H9 (cell line): Measurements from ENCODE around the gene RETN. TPM values are rescaled to one million over a fixed set of nuclear protein-coding genes. Genes with fewer than 3 reads are reported as not detected.

Source experiments
- DNase-seq: peaks from one replicate; pipeline ENCODE4 v3.0.0-alpha.2; 2017
- H2AFZ ChIP-seq: one replicate; pipeline ENCODE4 v1.6.1; 2013; ENCODE audit warnings: mild to moderate bottlenecking, low read length, control low read depth, moderate library complexity
- H2AK5ac ChIP-seq: 2 replicates; pipeline ENCODE4 v1.6.1; 2013; ENCODE audit warnings: low read length, control low read depth, mixed read lengths; ENCODE audit not compliant: insufficient read length
- H2BK120ac ChIP-seq: one replicate; pipeline ENCODE4 v1.6.1; 2013; ENCODE audit warnings: low read depth, mild to moderate bottlenecking, low read length, control low read depth, inconsistent platforms; ENCODE audit not compliant: poor library complexity, severe bottlenecking
- H2BK12ac ChIP-seq: 2 replicates; pipeline ENCODE4 v1.6.1; 2013; ENCODE audit warnings: low read length, control low read depth, mixed read lengths, low read depth; ENCODE audit not compliant: insufficient read length
- H2BK15ac ChIP-seq: 2 replicates; pipeline ENCODE4 v1.6.1; 2013; ENCODE audit warnings: low read depth, low read length, control low read depth
- H2BK20ac ChIP-seq: one replicate; pipeline ENCODE4 v1.6.1; 2013; ENCODE audit warnings: low read depth, mild to moderate bottlenecking, low read length, control low read depth, inconsistent platforms; ENCODE audit not compliant: poor library complexity, severe bottlenecking
- H2BK5ac ChIP-seq: 2 replicates; pipeline ENCODE4 v1.6.1; 2013; ENCODE audit warnings: low read length, control low read depth, mixed read lengths; ENCODE audit not compliant: insufficient read length
- H3K14ac ChIP-seq: 2 replicates; pipeline ENCODE4 v1.6.1; 2013; ENCODE audit warnings: low read length, control low read depth; ENCODE audit not compliant: insufficient read depth
- H3K18ac ChIP-seq: 2 replicates; pipeline ENCODE4 v1.6.1; 2013; ENCODE audit warnings: low read depth, mild to moderate bottlenecking, mixed read lengths, low read length, control low read depth; ENCODE audit not compliant: insufficient read length
- H3K23ac ChIP-seq: 2 replicates; pipeline ENCODE4 v1.6.1; 2013; ENCODE audit warnings: low read length, control low read depth, mixed read lengths, low read depth; ENCODE audit not compliant: insufficient read length
- H3K23me2 ChIP-seq: 2 replicates; pipeline ENCODE4 v1.6.1; 2013; ENCODE audit warnings: low read depth, mild to moderate bottlenecking, mixed read lengths, low read length, control low read depth; ENCODE audit not compliant: insufficient read length, poor library complexity, severe bottlenecking
- H3K27ac ChIP-seq: 2 replicates; pipeline ENCODE4 v1.5.1; 2013; ENCODE audit warnings: low read length, control low read depth, mixed read lengths, low read depth; ENCODE audit not compliant: insufficient read length
- H3K27me3 ChIP-seq: 2 replicates; pipeline ENCODE4 v1.6.1; 2013; ENCODE audit warnings: low read length, control low read depth, inconsistent platforms; ENCODE audit not compliant: insufficient read depth
- H3K4ac ChIP-seq: 2 replicates; pipeline ENCODE4 v1.6.1; 2013; ENCODE audit warnings: low read depth, mild to moderate bottlenecking, control low read depth, inconsistent platforms, low read length, moderate library complexity
- H3K4me1 ChIP-seq: 2 replicates; pipeline ENCODE4 v1.6.1; 2013; ENCODE audit warnings: low read length, control low read depth, inconsistent platforms; ENCODE audit not compliant: insufficient read depth
- H3K4me2 ChIP-seq: 2 replicates; pipeline ENCODE4 v1.6.1; 2013; ENCODE audit warnings: low read length, control low read depth, mixed read lengths; ENCODE audit not compliant: insufficient read length, insufficient read depth
- H3K56ac ChIP-seq: 2 replicates; pipeline ENCODE4 v1.6.1; 2013; ENCODE audit warnings: low read depth, mild to moderate bottlenecking, mixed read lengths, low read length, control low read depth; ENCODE audit not compliant: insufficient read length
- H3K79me1 ChIP-seq: 2 replicates; pipeline ENCODE4 v1.6.1; 2013; ENCODE audit warnings: low read depth, mild to moderate bottlenecking, moderate library complexity, low read length, control low read depth, inconsistent platforms; ENCODE audit not compliant: insufficient read depth, poor library complexity, severe bottlenecking
- H3K79me2 ChIP-seq: 2 replicates; pipeline ENCODE4 v1.6.1; 2013; ENCODE audit warnings: low read length, control low read depth, inconsistent platforms; ENCODE audit not compliant: insufficient read depth
- H3K9ac ChIP-seq: 2 replicates; pipeline ENCODE4 v1.6.1; 2013; ENCODE audit warnings: low read length, control low read depth, mixed read lengths; ENCODE audit not compliant: insufficient read length; ENCODE audit errors: extremely low read depth
- H3K9me3 ChIP-seq: one replicate; pipeline ENCODE4 v1.6.1; 2013; ENCODE audit warnings: low read depth, low read length, inconsistent platforms; ENCODE audit not compliant: control insufficient read depth
- H3T11ph ChIP-seq: one replicate; pipeline ENCODE4 v1.6.1; 2013; ENCODE audit warnings: mild to moderate bottlenecking, low read length, control low read depth, inconsistent platforms
- H4K20me1 ChIP-seq: one replicate; pipeline ENCODE4 v1.6.1; 2013; ENCODE audit not compliant: control insufficient read depth, insufficient read length, insufficient read depth
- H4K5ac ChIP-seq: 2 replicates; pipeline ENCODE4 v1.6.1; 2013; ENCODE audit warnings: low read depth, mild to moderate bottlenecking, mixed read lengths, low read length, control low read depth; ENCODE audit not compliant: insufficient read length
- H4K8ac ChIP-seq: replicated peaks from 2 replicates; pipeline ENCODE4 v1.6.1; 2013; ENCODE audit warnings: low read length, control low read depth, mixed read lengths, low read depth; ENCODE audit not compliant: insufficient read length
- H4K91ac ChIP-seq: 2 replicates; pipeline ENCODE4 v1.6.1; 2013; ENCODE audit warnings: low read depth, mild to moderate bottlenecking, moderate library complexity, mixed read lengths, low read length, control low read depth; ENCODE audit not compliant: insufficient read length
- H3K27ac Mint-ChIP-seq, 3 experiments: 2 replicates in 2 of 3; 3 replicates in 1 of 3; pipeline ENCODE4 v1.8.0; 2020 to 2021; ENCODE audit warnings: mixed read lengths in 3 of 3, mild to moderate bottlenecking in 1 of 3, moderate library complexity in 1 of 3
- H3K27me3 Mint-ChIP-seq: 2 replicates; pipeline ENCODE4 v1.8.0; 2021; ENCODE audit warnings: low read depth, mild to moderate bottlenecking, moderate library complexity, mixed read lengths
- H3K36me3 Mint-ChIP-seq, 3 experiments: 2 replicates in 2 of 3; 3 replicates in 1 of 3; pipeline ENCODE4 v1.8.0; 2020 to 2021; ENCODE audit warnings: low read depth in 3 of 3, mixed read lengths in 3 of 3; ENCODE audit not compliant: insufficient read depth in 1 of 3
- H3K4me1 Mint-ChIP-seq, 2 experiments: 2 replicates each; pipeline ENCODE4 v1.8.0; 2020; ENCODE audit warnings: mixed read lengths in 2 of 2
- H3K4me3 Mint-ChIP-seq, 2 experiments: 2 replicates in 1 of 2; 3 replicates in 1 of 2; pipeline ENCODE4 v1.8.0; 2020 to 2021; ENCODE audit warnings: mild to moderate bottlenecking in 2 of 2, mixed read lengths in 2 of 2, moderate library complexity in 1 of 2
- H3K9me3 Mint-ChIP-seq, 2 experiments: 2 replicates in 1 of 2; 3 replicates in 1 of 2; pipeline ENCODE4 v1.8.0; 2020; ENCODE audit warnings: mild to moderate bottlenecking in 2 of 2, mixed read lengths in 2 of 2, moderate library complexity in 1 of 2
- CTCF ChIP-seq: fragments of 200-600 bp; sonication (generic); conservative IDR thresholded peaks from 3 replicates; pipeline ENCODE4 v1.8.0; 2021; ENCODE audit warnings: antibody characterized with exemption, mild to moderate bottlenecking
- WGBS: extraction: QIAGEN DNeasy Blood & Tissue Kit; methylation state at CpG from one replicate; pipeline ENCODE4 v1.1.7; 2013; ENCODE audit warnings: missing lambda C conversion rate, low lambda C conversion rate, mixed read lengths; ENCODE audit not compliant: insufficient read length; ENCODE audit errors: extremely low coverage; 5-methylcytosine and 5-hydroxymethylcytosine counted together
- total RNA-seq: library from RNA; stranded (reverse); gene quantifications from 2 replicates; pipeline ENCODE4 v1.2.1, GENCODE V29; 2021

Gene RETN
- total RNA-seq, 1 experiment from 2014 or later: not detected

GRCh38 chr19:7662657-7663056 is 6.2 kb upstream of the RETN start:
- Mint-ChIP-seq H3K27ac (no peak overlapping the region), H3K9me3 (peaks cover 0 to 3% of the 10 kb centered on the region in 2 experiments; a peak in 1 of 5 replicates), H3K4me1 (0 out of 4 replicates have a peak, but pooled peaks cover 0 to 3% of the 10 kb centered on the region in 2 experiments), H3K4me3 (no peak overlapping the region), H3K27me3 (peaks cover 76% of the 10 kb centered on the region), H3K36me3 (no peaks in the 10 kb centered on the region; a peak in 1 of 7 replicates)
- no peak overlapping the region for H4K8ac ChIP-seq
- H3K18ac ChIP-seq: no peak overlapping the region
- H3K23me2 ChIP-seq: no peaks in the 10 kb centered on the region
- H3K27me3 ChIP-seq: no peaks in the 10 kb centered on the region; the same call in 1 of the 2 replicates
- DNase-seq: no peak
- no peak overlapping the region for H4K91ac ChIP-seq
- no peaks in the 10 kb centered on the region for H3K79me1 ChIP-seq
- no peak overlapping the region for H3T11ph ChIP-seq
- no peak overlapping the region for H3K27ac ChIP-seq
- no peak overlapping the region for H3K23ac ChIP-seq
- H2BK12ac ChIP-seq: no peak overlapping the region
- no peak overlapping the region for H2BK120ac ChIP-seq
- H3K56ac ChIP-seq: no peak overlapping the region
- no CpG with 5 or more reads among the region's 14 CpGs for WGBS
- H3K4ac ChIP-seq: no peak overlapping the region
- H2AFZ ChIP-seq: no peak overlapping the region
- no peak overlapping the region for H3K4me2 ChIP-seq
- H3K9ac ChIP-seq: no peak overlapping the region
- no peaks in the 10 kb centered on the region for H4K20me1 ChIP-seq
- no peak for TF ChIP-seq CTCF
- no peaks in the 10 kb centered on the region for H3K4me1 ChIP-seq
- H3K14ac ChIP-seq: no peak overlapping the region
- no peaks in the 10 kb centered on the region for H3K79me2 ChIP-seq
- no peak overlapping the region for H4K5ac ChIP-seq
- H2BK5ac ChIP-seq: no peak overlapping the region
- no peak overlapping the region for H2AK5ac ChIP-seq
- no peak overlapping the region for H2BK15ac ChIP-seq
- no peaks in the 10 kb centered on the region for H3K9me3 ChIP-seq
- H2BK20ac ChIP-seq: no peak overlapping the region
